Measurements from ENCODE around the gene RNF214.

Gene RNF214

DNA sequence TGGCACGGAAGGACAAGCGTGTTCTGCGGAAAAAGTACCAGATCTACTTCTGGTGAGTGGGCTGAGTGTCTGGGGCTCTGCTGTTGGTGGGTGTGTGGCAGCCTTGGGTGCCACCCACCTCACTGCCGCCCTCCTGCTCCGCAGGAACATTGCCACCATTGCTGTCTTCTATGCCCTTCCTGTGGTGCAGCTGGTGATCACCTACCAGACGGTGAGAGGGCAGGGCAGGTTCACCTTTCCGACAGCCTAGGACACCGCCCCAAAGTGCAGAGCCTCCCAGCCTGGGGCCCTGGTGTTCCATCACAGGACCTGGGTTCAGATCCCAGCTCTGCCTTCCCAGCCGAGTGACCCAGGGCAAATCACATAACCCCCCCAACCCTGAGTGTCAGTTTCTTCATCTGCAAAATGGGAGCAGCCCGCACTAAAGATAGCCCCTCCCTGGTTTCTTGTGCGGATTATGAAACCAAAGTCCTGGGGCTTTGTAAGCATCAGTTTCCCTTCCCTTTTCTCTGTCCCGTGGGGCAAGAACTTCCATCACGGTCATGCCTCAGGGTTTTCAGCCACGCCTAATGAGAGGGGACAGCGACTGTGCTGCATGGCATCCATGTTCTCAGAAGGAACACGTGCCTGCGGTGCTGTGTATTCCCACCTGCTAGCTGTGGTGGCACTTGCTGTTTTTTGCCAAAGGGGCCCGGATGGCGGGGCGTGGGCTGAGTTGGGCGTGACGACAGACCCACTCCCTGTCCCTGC is 43.1 kb upstream of the RNF214 start:
- Histone ChIP-seq H3K4me3 (ENCODE audit: low read depth in 1 of 2, low read length in 2 of 2) (no peak overlapping the region), H3K4me1 (ENCODE audit: control insufficient read depth in 1 of 2, insufficient read depth in 2 of 2, low read length in 2 of 2) (peaks cover 0 to 2% of the 10 kb centered on the region in 2 donors), H3K36me3 (ENCODE audit: control insufficient read depth in 1 of 2, insufficient read depth in 2 of 2, low read length in 2 of 2) (peaks cover 28 to 75% of the 10 kb centered on the region in 2 donors), H3K9me3 (ENCODE audit: control insufficient read depth in 1 of 2, low read length in 2 of 2) (no peaks in the 10 kb centered on the region), H3K27me3 (ENCODE audit: control insufficient read depth in 1 of 2, insufficient read depth in 2 of 2, low read length in 2 of 2) (no peaks in the 10 kb centered on the region), H3K9ac (ENCODE audit: low read depth in 1 of 2, low read length in 2 of 2) (no peak overlapping the region), H3K27ac (ENCODE audit: low read depth, low read length) (no peak overlapping the region)

DNA sequence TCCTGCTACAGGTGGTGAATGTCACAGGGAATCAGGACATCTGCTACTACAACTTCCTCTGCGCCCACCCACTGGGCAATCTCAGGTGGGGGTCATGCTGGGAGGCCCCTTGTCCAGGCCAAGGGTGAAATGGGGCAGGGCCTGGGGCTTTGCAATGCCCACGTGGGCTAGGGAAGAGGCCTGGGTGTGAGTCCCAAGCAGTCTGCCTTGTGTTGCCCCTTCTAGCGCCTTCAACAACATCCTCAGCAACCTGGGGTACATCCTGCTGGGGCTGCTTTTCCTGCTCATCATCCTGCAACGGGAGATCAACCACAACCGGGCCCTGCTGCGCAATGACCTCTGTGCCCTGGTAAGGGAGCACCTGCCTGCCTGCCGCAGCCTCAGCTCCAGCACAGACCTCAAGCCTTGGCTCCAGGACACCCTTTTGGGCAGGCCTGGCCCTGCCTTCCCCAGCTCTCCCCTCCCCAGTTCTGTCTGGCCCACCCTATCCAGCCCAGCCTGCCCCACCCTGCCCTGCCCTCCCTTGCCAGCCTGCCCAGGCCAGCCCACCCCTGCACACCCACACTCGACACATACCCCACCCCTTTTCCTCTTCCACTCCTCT is 42.4 kb upstream of the RNF214 start:
- no peaks in the 10 kb centered on the region for H3K9me3 ChIP-seq (ENCODE audit: control insufficient read depth in 1 of 2, low read length in 2 of 2)
- H3K27me3 ChIP-seq (ENCODE audit: control insufficient read depth in 1 of 2, insufficient read depth in 2 of 2, low read length in 2 of 2): no peaks in the 10 kb centered on the region
- H3K4me3 ChIP-seq (ENCODE audit: low read depth in 1 of 2, low read length in 2 of 2): no peak overlapping the region
- H3K9ac ChIP-seq (ENCODE audit: low read depth in 1 of 2, low read length in 2 of 2): no peak overlapping the region
- peaks cover 28 to 77% of the 10 kb centered on the region in 2 donors for H3K36me3 ChIP-seq (ENCODE audit: control insufficient read depth in 1 of 2, insufficient read depth in 2 of 2, low read length in 2 of 2)
- H3K27ac ChIP-seq (ENCODE audit: low read depth, low read length): no peak overlapping the region
- peaks cover 2 to 6% of the 10 kb centered on the region in 2 donors for H3K4me1 ChIP-seq (ENCODE audit: control insufficient read depth in 1 of 2, insufficient read depth in 2 of 2, low read length in 2 of 2)

DNA sequence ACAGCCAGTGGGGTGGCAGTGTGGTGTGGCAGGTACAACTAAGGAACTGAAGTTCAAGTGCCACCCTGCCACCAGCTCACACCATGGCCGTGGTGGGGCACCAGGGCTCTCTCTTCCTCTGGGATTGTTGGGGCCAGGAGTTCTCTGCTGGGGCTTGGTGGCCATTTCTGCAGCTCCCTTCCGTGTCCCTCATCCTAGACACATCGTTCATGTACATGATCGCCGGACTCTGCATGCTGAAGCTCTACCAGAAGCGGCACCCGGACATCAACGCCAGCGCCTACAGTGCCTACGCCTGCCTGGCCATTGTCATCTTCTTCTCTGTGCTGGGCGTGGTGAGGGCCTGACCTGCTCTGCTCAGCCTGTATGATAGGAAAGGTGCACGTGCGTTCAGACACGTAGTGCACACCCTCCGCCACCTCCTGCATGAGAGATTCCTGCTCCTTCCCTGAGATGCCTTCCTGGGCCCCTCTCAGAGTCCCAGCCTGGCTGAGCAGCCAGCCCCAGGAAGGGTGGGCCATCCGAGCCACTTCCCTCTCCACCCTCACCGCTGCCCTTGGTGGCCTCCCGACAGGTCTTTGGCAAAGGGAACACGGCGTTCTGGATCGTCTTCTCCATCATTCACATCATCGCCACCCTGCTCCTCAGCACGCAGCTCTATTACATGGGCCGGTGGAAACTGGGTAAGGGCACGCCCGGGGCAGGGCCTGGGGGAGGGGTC is 40.6 kb upstream of the RNF214 start:
- Histone ChIP-seq H3K9me3 (ENCODE audit: control insufficient read depth in 1 of 2, low read length in 2 of 2) (no peaks in the 10 kb centered on the region), H3K27ac (ENCODE audit: low read depth, low read length) (no peak overlapping the region), H3K4me3 (ENCODE audit: low read depth in 1 of 2, low read length in 2 of 2) (no peak overlapping the region), H3K36me3 (ENCODE audit: control insufficient read depth in 1 of 2, insufficient read depth in 2 of 2, low read length in 2 of 2) (peaks cover 33 to 79% of the 10 kb centered on the region in 2 donors), H3K4me1 (ENCODE audit: control insufficient read depth in 1 of 2, insufficient read depth in 2 of 2, low read length in 2 of 2) (peaks cover 6 to 13% of the 10 kb centered on the region in 2 donors), H3K27me3 (ENCODE audit: control insufficient read depth in 1 of 2, insufficient read depth in 2 of 2, low read length in 2 of 2) (no peaks in the 10 kb centered on the region), H3K9ac (ENCODE audit: low read depth in 1 of 2, low read length in 2 of 2) (no peak overlapping the region)

DNA sequence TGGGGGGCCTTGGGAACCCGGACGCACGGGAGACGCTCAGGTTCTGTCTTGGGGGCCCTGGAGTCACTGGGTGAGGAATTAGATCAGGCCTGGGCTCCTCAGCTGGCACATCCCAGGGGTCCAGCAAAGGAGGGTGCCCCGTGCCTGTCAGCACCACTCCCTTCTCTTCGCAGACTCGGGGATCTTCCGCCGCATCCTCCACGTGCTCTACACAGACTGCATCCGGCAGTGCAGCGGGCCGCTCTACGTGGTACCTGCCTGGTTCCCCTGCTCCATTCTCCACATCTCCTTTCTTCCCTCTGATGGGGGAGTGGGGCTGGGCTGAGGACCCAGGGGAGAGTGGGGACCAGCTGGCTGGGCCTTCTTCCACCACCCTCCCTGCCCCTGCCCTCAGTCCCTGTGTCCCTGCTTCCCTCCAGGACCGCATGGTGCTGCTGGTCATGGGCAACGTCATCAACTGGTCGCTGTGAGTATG is 40.0 kb upstream of the RNF214 start:
- peaks cover 10 to 13% of the 10 kb centered on the region in 2 donors for H3K4me1 ChIP-seq (ENCODE audit: control insufficient read depth in 1 of 2, insufficient read depth in 2 of 2, low read length in 2 of 2)
- no peak overlapping the region for H3K9ac ChIP-seq (ENCODE audit: low read depth in 1 of 2, low read length in 2 of 2)
- H3K9me3 ChIP-seq (ENCODE audit: control insufficient read depth in 1 of 2, low read length in 2 of 2): no peaks in the 10 kb centered on the region
- H3K4me3 ChIP-seq (ENCODE audit: low read depth in 1 of 2, low read length in 2 of 2): no peak overlapping the region
- peaks cover 33 to 75% of the 10 kb centered on the region in 2 donors for H3K36me3 ChIP-seq (ENCODE audit: control insufficient read depth in 1 of 2, insufficient read depth in 2 of 2, low read length in 2 of 2)
- no peak overlapping the region for H3K27ac ChIP-seq (ENCODE audit: low read depth, low read length)
- no peaks in the 10 kb centered on the region for H3K27me3 ChIP-seq (ENCODE audit: control insufficient read depth in 1 of 2, insufficient read depth in 2 of 2, low read length in 2 of 2)

DNA sequence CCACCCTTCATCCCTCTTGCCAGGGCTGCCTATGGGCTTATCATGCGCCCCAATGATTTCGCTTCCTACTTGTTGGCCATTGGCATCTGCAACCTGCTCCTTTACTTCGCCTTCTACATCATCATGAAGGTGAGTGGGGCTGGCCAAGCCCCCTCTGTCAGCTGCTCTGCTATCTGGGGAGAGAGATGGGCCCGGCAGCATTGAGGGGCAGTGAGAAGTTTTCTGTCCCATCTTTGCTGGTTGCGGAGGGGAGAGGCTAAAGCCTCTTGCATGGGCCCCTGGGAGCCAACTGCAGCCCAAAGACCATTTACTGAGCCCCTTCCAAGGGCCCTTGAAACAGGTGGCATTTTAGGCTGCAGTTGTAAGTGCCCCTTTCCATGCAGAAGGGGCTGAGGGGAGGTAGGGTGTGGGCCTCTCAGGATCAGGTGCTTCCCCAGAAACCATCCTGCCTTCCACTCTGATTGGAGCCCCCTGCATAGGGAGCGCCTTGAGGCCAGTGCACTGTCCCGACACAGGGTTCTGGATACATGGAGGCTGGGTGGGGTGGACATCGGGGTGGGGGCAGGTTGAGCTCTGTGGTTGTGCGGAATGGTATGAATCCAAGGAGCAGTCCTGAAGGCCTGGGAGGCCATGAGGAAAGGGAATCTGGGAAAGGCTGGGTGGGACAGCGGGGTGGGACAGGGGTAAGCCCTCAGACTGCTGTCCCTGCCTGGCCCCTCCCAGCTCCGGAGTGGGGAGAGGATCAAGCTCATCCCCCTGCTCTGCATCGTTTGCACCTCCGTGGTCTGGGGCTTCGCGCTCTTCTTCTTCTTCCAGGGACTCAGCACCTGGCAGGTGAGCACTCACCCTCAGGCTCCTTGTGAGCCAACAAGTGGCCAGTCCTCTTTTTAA is 39.1 kb upstream of the RNF214 start:
- no peak overlapping the region for H3K27ac ChIP-seq (ENCODE audit: low read depth, low read length)
- no peak overlapping the region for H3K9ac ChIP-seq (ENCODE audit: low read depth in 1 of 2, low read length in 2 of 2)
- H3K27me3 ChIP-seq (ENCODE audit: control insufficient read depth in 1 of 2, insufficient read depth in 2 of 2, low read length in 2 of 2): no peaks in the 10 kb centered on the region
- no peaks in the 10 kb centered on the region for H3K9me3 ChIP-seq (ENCODE audit: control insufficient read depth in 1 of 2, low read length in 2 of 2)
- H3K4me3 ChIP-seq (ENCODE audit: low read depth in 1 of 2, low read length in 2 of 2): no peak overlapping the region
- peaks cover 30 to 65% of the 10 kb centered on the region in 2 donors for H3K36me3 ChIP-seq (ENCODE audit: control insufficient read depth in 1 of 2, insufficient read depth in 2 of 2, low read length in 2 of 2)
- peaks cover 13 to 16% of the 10 kb centered on the region in 2 donors for H3K4me1 ChIP-seq (ENCODE audit: control insufficient read depth in 1 of 2, insufficient read depth in 2 of 2, low read length in 2 of 2)

DNA sequence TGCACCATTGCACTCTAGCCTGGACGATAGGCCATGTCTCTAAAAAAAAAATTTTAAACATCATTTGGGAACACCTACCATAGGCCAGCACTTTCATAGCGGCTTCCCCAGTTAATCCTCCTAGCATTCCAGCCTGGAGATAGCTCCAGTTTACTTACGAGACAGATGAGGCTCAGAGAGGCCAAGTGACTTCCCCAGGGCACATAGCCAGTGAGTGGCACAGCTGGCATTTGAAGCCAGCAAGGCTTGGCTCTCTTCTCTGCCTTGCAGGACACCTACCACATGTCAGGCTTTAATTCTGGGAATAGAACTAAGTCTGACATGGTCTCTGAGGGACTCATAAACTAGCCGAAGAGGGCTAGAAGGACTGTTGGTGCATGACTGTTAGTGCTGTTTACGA is 38.2 kb upstream of the RNF214 start:
- Histone ChIP-seq H3K36me3 (ENCODE audit: control insufficient read depth in 1 of 2, insufficient read depth in 2 of 2, low read length in 2 of 2) (peaks cover 22 to 57% of the 10 kb centered on the region in 2 donors), H3K27me3 (ENCODE audit: control insufficient read depth in 1 of 2, insufficient read depth in 2 of 2, low read length in 2 of 2) (no peaks in the 10 kb centered on the region), H3K9me3 (ENCODE audit: control insufficient read depth in 1 of 2, low read length in 2 of 2) (no peaks in the 10 kb centered on the region), H3K27ac (ENCODE audit: low read depth, low read length) (no peak overlapping the region), H3K4me1 (ENCODE audit: control insufficient read depth in 1 of 2, insufficient read depth in 2 of 2, low read length in 2 of 2) (peaks cover 16 to 19% of the 10 kb centered on the region in 2 donors), H3K4me3 (ENCODE audit: low read depth in 1 of 2, low read length in 2 of 2) (no peak overlapping the region), H3K9ac (ENCODE audit: low read depth in 1 of 2, low read length in 2 of 2) (no peak overlapping the region)

DNA sequence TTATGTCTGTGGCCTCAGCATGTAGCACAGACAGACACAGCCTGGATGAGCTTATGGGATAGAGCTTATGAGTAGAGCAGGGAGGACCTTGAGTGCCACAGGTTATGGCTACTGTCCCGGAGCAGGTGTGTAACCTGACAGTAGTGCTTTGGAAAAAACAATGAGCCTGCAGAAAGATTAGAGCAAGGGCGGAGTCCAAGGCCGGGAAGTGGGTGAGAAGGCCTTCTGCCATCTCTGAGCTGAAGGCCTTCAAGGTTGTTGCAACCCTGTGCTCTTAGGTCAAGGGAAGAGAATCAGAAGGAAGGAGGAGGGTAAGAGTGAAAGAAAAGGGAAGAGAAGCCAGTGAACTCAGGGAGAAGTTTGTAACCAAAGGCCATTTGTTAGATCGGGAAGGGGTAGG is 37.2 kb upstream of the RNF214 start:
- no peak overlapping the region for H3K9ac ChIP-seq (ENCODE audit: low read depth in 1 of 2, low read length in 2 of 2)
- no peak overlapping the region for H3K27ac ChIP-seq (ENCODE audit: low read depth, low read length)
- no peaks in the 10 kb centered on the region for H3K9me3 ChIP-seq (ENCODE audit: control insufficient read depth in 1 of 2, low read length in 2 of 2)
- peaks cover 18 to 47% of the 10 kb centered on the region in 2 donors for H3K36me3 ChIP-seq (ENCODE audit: control insufficient read depth in 1 of 2, insufficient read depth in 2 of 2, low read length in 2 of 2)
- H3K27me3 ChIP-seq (ENCODE audit: control insufficient read depth in 1 of 2, insufficient read depth in 2 of 2, low read length in 2 of 2): no peaks in the 10 kb centered on the region
- H3K4me1 ChIP-seq (ENCODE audit: control insufficient read depth in 1 of 2, insufficient read depth in 2 of 2, low read length in 2 of 2): peaks cover 19% of the 10 kb centered on the region in 2 donors
- H3K4me3 ChIP-seq (ENCODE audit: low read depth in 1 of 2, low read length in 2 of 2): no peak overlapping the region

DNA sequence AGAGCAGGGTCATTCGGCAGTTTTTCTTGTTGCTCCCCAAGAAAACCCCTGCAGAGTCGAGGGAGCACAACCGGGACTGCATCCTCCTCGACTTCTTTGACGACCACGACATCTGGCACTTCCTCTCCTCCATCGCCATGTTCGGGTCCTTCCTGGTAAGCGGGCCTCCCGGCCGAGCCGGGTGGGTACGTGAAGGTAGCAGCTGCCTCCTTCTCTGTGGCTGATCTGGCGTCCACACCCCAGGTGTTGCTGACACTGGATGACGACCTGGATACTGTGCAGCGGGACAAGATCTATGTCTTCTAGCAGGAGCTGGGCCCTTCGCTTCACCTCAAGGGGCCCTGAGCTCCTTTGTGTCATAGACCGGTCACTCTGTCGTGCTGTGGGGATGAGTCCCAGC is 36.7 kb upstream of the RNF214 start:
- Histone ChIP-seq H3K27ac (ENCODE audit: low read depth, low read length) (no peak overlapping the region), H3K9me3 (ENCODE audit: control insufficient read depth in 1 of 2, low read length in 2 of 2) (no peaks in the 10 kb centered on the region), H3K36me3 (ENCODE audit: control insufficient read depth in 1 of 2, insufficient read depth in 2 of 2, low read length in 2 of 2) (peaks cover 18 to 42% of the 10 kb centered on the region in 2 donors), H3K4me3 (ENCODE audit: low read depth in 1 of 2, low read length in 2 of 2) (no peak overlapping the region), H3K4me1 (ENCODE audit: control insufficient read depth in 1 of 2, insufficient read depth in 2 of 2, low read length in 2 of 2) (peaks cover 19% of the 10 kb centered on the region in 2 donors), H3K9ac (ENCODE audit: low read depth in 1 of 2, low read length in 2 of 2) (no peak overlapping the region), H3K27me3 (ENCODE audit: control insufficient read depth in 1 of 2, insufficient read depth in 2 of 2, low read length in 2 of 2) (no peaks in the 10 kb centered on the region)

DNA sequence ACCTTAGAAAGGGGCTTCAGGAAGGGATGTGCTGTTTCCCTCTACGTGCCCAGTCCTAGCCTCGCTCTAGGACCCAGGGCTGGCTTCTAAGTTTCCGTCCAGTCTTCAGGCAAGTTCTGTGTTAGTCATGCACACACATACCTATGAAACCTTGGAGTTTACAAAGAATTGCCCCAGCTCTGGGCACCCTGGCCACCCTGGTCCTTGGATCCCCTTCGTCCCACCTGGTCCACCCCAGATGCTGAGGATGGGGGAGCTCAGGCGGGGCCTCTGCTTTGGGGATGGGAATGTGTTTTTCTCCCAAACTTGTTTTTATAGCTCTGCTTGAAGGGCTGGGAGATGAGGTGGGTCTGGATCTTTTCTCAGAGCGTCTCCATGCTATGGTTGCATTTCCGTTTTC is 35.5 kb upstream of the RNF214 start:
- Histone ChIP-seq H3K4me1 (ENCODE audit: control insufficient read depth in 1 of 2, insufficient read depth in 2 of 2, low read length in 2 of 2) (peaks cover 19% of the 10 kb centered on the region in 2 donors), H3K27ac (ENCODE audit: low read depth, low read length) (no peak overlapping the region)

More for the DNA sequence above, 35.5 kb upstream of the RNF214 start:
- Histone ChIP-seq H3K27me3 (ENCODE audit: control insufficient read depth in 1 of 2, insufficient read depth in 2 of 2, low read length in 2 of 2) (no peaks in the 10 kb centered on the region), H3K9ac (ENCODE audit: low read depth in 1 of 2, low read length in 2 of 2) (no peak overlapping the region), H3K4me3 (ENCODE audit: low read depth in 1 of 2, low read length in 2 of 2) (no peak overlapping the region), H3K36me3 (ENCODE audit: control insufficient read depth in 1 of 2, insufficient read depth in 2 of 2, low read length in 2 of 2) (peaks cover 18 to 36% of the 10 kb centered on the region in 2 donors), H3K9me3 (ENCODE audit: control insufficient read depth in 1 of 2, low read length in 2 of 2) (no peaks in the 10 kb centered on the region)
